Panc1 (cell line): Measurements from ENCODE around the gene JUN. TPM values are rescaled to one million over a fixed set of nuclear protein-coding genes. Genes with fewer than 3 reads are reported as not detected.

Experiments used
- ATAC-seq: fragments of 200-7000 bp; cut with Tn5 transposase; 2 replicates; pipeline ENCODE4 v1.9.1; 2020; ENCODE audit warnings: mild to moderate bottlenecking, moderate library complexity
- BruUV-seq: library from RNA; stranded (reverse); fragments of 400-500 nt; replicated peaks from 2 replicates; lab custom pipeline; 2021; lab: Mats Ljungman, UMichigan
- CTCF ChIA-PET: fragments of 300-600 bp; sonication (Branson Sonifier 250); formaldehyde crosslinking; loops from one replicate; lab custom pipeline; 2022; ENCODE audit warnings: antibody characterized with exemption; lab: Charles Lee
- POLR2A ChIA-PET: fragments of 300-600 bp; sonication (Branson Sonifier 250); formaldehyde crosslinking; loops from one replicate; lab custom pipeline; 2022; ENCODE audit warnings: antibody characterized with exemption; lab: Charles Lee
- DNase-seq: peaks from one replicate; pipeline ENCODE4 v3.0.0-alpha.2; 2010; ENCODE audit warnings: low read depth, low spot score
- H3K27ac ChIP-seq: 2 replicates; pipeline ENCODE4 v1.5.1; 2011; ENCODE audit warnings: mild to moderate bottlenecking, low read length, inconsistent platforms
- H3K27me3 ChIP-seq: fragments of 200-500 bp; sonication (Bioruptor generic); 2 replicates; pipeline ENCODE4 v1.6.0; 2014; ENCODE audit warnings: low read length, inconsistent platforms; ENCODE audit not compliant: control insufficient read depth, insufficient read depth
- H3K36me3 ChIP-seq: fragments of 200-500 bp; sonication (Bioruptor generic); 2 replicates; pipeline ENCODE4 v1.5.1; 2014; ENCODE audit warnings: inconsistent platforms, mild to moderate bottlenecking, low read length, moderate library complexity; ENCODE audit not compliant: control insufficient read depth, insufficient read depth
- H3K4me1 ChIP-seq: 2 replicates; pipeline ENCODE4 v1.5.1; 2011; ENCODE audit warnings: inconsistent platforms, mild to moderate bottlenecking, low read length, moderate library complexity; ENCODE audit not compliant: control insufficient read depth, insufficient read depth
- H3K4me3 ChIP-seq, 2 experiments: 2 replicates each; pipeline ENCODE4 v1.5.1; 2011 to 2012; ENCODE audit warnings: low read depth in 2 of 2, low read length in 2 of 2, mild to moderate bottlenecking in 2 of 2, inconsistent platforms in 1 of 2, moderate library complexity in 1 of 2
- H3K9me3 ChIP-seq: fragments of 200-500 bp; sonication (Bioruptor generic); 2 replicates; pipeline ENCODE4 v1.5.1; 2014; ENCODE audit warnings: low read depth, mild to moderate bottlenecking, inconsistent platforms, low read length, moderate library complexity; ENCODE audit not compliant: control insufficient read depth, insufficient read depth
- POLR2AphosphoS5 ChIP-seq: IDR thresholded peaks from 2 replicates; pipeline ENCODE4 v1.6.1; 2012; ENCODE audit warnings: mild to moderate bottlenecking, low read depth, low read length, moderate library complexity
- SIN3A ChIP-seq: IDR thresholded peaks from 2 replicates; pipeline ENCODE4 v1.6.1; 2012; ENCODE audit warnings: low read depth, mild to moderate bottlenecking, low read length, moderate library complexity, borderline replicate concordance; ENCODE audit not compliant: insufficient read depth
- TCF7L2 ChIP-seq: IDR thresholded peaks from 2 replicates; pipeline ENCODE4 v1.6.1; 2011; ENCODE audit warnings: mild to moderate bottlenecking, low read depth, low read length, inconsistent platforms
- in situ Hi-C: cut with HindIII; loops from 2 replicates; pipeline ENCODE4 v1.10.0; 2016; ENCODE audit warnings: low sequenced_read_pairs, low pct_unique_long_range_greater_than_20kb
- intact Hi-C: fragments of 100-400 bp; cut with micrococcal nuclease; formaldehyde crosslinking; loops from one replicate; pipeline ENCODE4 v1.10.0; 2022; ENCODE audit not compliant: unreplicated experiment
- total RNA-seq: library from RNA; stranded (reverse); gene quantifications from one replicate; pipeline ENCODE4 v1.2.1, GENCODE V29; 2021; ENCODE audit not compliant: unreplicated experiment
- TF ChIP-seq, protein P1 (sequence below), 2 experiments: IDR thresholded peaks; 2 replicates each; pipeline ENCODE4 v1.6.1; 2011 to 2012; ENCODE audit warnings: low read depth in 2 of 2, control low read depth in 1 of 2, low read length in 1 of 2, mild to moderate bottlenecking in 1 of 2, moderate library complexity in 1 of 2; ENCODE audit not compliant: insufficient read depth in 1 of 2
- TF ChIP-seq, protein P2 (sequence below): fragments of 450-650 bp; IDR thresholded peaks from 2 replicates; pipeline ENCODE4 v1.5.1; 2017; ENCODE audit warnings: mild to moderate bottlenecking

The JUN gene
- total RNA-seq, 1 experiment from 2014 or later: 70.0 TPM

DNA sequence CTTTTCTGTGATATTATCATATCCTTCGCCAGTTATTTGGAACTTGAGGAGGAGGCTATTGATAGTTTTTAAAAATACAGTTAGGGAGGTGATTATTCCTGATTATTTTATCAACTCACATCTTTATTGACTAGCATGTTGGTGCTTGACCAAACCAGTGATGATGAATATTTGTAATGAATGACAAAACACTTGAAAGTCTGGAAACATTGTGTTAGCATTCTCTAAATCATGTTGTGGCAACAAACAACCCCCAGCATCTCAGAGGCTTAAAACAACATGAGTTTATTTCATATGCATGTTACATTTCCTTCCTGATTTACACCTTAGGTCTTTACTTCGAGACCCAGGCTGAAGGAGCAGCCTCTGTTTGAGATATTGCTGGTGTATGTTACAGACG lies 10.7 kb upstream of the JUN start:
- BruUV-seq: no TSS peak
- Histone ChIP-seq H3K4me1 (no peaks in the 10 kb centered on the region), H3K4me3 (no peak overlapping the region), H3K27ac (no peak overlapping the region), H3K9me3 (no peaks in the 10 kb centered on the region), H3K27me3 (no peaks in the 10 kb centered on the region), H3K36me3 (no peaks in the 10 kb centered on the region)
- in situ Hi-C loops: no loop called here
- intact Hi-C loops: no loop called here
- POLR2A ChIA-PET: interaction anchor here (0.7 kb wide), 1 partner anchor 11 kb away, joined by 4 read pairs; the partner anchor contains the start of gene JUN
- no peak for ATAC-seq
- CTCF ChIA-PET: no interaction called here
- no peak for DNase-seq
- TF ChIP-seq TCF7L2: no peak
- no peak for TF ChIP-seq POLR2AphosphoS5
- TF ChIP-seq, protein P1, sequence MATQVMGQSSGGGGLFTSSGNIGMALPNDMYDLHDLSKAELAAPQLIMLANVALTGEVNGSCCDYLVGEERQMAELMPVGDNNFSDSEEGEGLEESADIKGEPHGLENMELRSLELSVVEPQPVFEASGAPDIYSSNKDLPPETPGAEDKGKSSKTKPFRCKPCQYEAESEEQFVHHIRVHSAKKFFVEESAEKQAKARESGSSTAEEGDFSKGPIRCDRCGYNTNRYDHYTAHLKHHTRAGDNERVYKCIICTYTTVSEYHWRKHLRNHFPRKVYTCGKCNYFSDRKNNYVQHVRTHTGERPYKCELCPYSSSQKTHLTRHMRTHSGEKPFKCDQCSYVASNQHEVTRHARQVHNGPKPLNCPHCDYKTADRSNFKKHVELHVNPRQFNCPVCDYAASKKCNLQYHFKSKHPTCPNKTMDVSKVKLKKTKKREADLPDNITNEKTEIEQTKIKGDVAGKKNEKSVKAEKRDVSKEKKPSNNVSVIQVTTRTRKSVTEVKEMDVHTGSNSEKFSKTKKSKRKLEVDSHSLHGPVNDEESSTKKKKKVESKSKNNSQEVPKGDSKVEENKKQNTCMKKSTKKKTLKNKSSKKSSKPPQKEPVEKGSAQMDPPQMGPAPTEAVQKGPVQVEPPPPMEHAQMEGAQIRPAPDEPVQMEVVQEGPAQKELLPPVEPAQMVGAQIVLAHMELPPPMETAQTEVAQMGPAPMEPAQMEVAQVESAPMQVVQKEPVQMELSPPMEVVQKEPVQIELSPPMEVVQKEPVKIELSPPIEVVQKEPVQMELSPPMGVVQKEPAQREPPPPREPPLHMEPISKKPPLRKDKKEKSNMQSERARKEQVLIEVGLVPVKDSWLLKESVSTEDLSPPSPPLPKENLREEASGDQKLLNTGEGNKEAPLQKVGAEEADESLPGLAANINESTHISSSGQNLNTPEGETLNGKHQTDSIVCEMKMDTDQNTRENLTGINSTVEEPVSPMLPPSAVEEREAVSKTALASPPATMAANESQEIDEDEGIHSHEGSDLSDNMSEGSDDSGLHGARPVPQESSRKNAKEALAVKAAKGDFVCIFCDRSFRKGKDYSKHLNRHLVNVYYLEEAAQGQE (IDR thresholded peaks at IDR 0.05; ENCODE audit: insufficient read depth in 1 of 2, low read depth in 2 of 2, low read length in 1 of 2): no peak
- TF ChIP-seq, protein P2, sequence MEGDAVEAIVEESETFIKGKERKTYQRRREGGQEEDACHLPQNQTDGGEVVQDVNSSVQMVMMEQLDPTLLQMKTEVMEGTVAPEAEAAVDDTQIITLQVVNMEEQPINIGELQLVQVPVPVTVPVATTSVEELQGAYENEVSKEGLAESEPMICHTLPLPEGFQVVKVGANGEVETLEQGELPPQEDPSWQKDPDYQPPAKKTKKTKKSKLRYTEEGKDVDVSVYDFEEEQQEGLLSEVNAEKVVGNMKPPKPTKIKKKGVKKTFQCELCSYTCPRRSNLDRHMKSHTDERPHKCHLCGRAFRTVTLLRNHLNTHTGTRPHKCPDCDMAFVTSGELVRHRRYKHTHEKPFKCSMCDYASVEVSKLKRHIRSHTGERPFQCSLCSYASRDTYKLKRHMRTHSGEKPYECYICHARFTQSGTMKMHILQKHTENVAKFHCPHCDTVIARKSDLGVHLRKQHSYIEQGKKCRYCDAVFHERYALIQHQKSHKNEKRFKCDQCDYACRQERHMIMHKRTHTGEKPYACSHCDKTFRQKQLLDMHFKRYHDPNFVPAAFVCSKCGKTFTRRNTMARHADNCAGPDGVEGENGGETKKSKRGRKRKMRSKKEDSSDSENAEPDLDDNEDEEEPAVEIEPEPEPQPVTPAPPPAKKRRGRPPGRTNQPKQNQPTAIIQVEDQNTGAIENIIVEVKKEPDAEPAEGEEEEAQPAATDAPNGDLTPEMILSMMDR: no peak
- TF ChIP-seq SIN3A: no peak

DNA sequence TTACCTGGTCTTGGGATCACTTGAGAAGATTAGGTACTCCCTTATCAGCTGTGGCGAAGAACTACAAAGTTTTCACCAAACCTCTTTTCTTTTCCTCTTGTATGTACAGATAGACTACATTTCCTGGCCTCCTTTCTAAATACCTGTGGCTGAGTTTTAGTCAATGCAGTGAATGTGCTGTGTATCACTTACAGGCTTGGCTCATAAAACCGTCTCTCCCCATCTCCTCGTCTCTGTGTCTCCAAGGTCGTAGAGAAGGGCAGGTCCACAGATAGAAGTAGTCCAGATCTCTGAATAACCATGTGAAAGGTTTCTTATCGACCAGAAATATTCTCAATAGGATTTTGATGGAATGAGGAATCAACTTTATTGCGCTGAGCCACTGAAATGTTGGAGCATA lies 9.0 kb upstream of the JUN start:
- ATAC-seq (no peak), DNase-seq (no peak)
- CTCF ChIA-PET: no interaction called here
- H3K36me3 ChIP-seq: no peaks in the 10 kb centered on the region
- POLR2A ChIA-PET: interaction anchor here (0.6 kb wide), 1 partner anchor 24 kb away, joined by 4 read pairs; no protein-coding TSS in a partner anchor
- no peak overlapping the region for H3K4me3 ChIP-seq
- no peaks in the 10 kb centered on the region for H3K27me3 ChIP-seq
- BruUV-seq: no TSS peak
- no peaks in the 10 kb centered on the region for H3K4me1 ChIP-seq
- TF ChIP-seq, protein P1 (IDR thresholded peaks at IDR 0.05; ENCODE audit: insufficient read depth in 1 of 2, low read depth in 2 of 2, low read length in 1 of 2): no peak
- no peak for TF ChIP-seq TCF7L2
- no peak for TF ChIP-seq POLR2AphosphoS5
- TF ChIP-seq SIN3A: no peak
- TF ChIP-seq, protein P2: no peak
- intact Hi-C loops: no loop called here
- no peak overlapping the region for H3K27ac ChIP-seq
- in situ Hi-C loops: no loop called here
- H3K9me3 ChIP-seq: no peaks in the 10 kb centered on the region; the same call in 1 of the 2 replicates
